ENCODE results near the gene KRTAP10-4. TPM values are rescaled to one million over a fixed set of nuclear protein-coding genes. Genes with fewer than 3 reads are reported as not detected.

The KRTAP10-4 gene
- polyA plus RNA-seq, 1 of the 3 experiments (the other 2 are of a cell fraction), result not detected

GRCh38 chr21:44615911-44616590 lies 42.5 kb downstream of the KRTAP10-4 start:
- Histone ChIP-seq H3K27ac (ENCODE audit: low read depth in 2 of 2, low read length in 1 of 2) (no peak overlapping the region), H3K9me2 (no peaks in the 10 kb centered on the region), H3K4me3 (ENCODE audit: low read depth in 2 of 2, low read length in 1 of 2) (no peak overlapping the region), H3K4me2 (no peak overlapping the region), H4K20me1 (ENCODE audit: insufficient read depth) (no peaks in the 10 kb centered on the region), H2AFZ (ENCODE audit: low read depth) (no peak overlapping the region), H3K4me1 (ENCODE audit: control insufficient read depth in 1 of 2, insufficient read depth in 2 of 2, low read depth in 1 of 2, low read length in 1 of 2) (no peaks in the 10 kb centered on the region), H3K9me3 (peaks cover 8% of the 10 kb centered on the region; the same call in 1 of the 2 replicates), H3K27me3 (ENCODE audit: insufficient read depth) (peaks cover 49% of the 10 kb centered on the region), H3K36me3 (replicated peaks in 1 of 2; ENCODE audit: control insufficient read depth in 1 of 2, insufficient read depth in 2 of 2, low read length in 1 of 2) (no peaks in the 10 kb centered on the region), H3K79me2 (ENCODE audit: insufficient read depth) (no peaks in the 10 kb centered on the region), H3F3A (replicated peaks; ENCODE audit: insufficient read depth) (no peaks in the 10 kb centered on the region), H3K9ac (no peak overlapping the region)
- TF ChIP-seq GABPA (IDR thresholded peaks at IDR 0.05; ENCODE audit: low read depth) (no peak), POLR2AphosphoS5 (IDR thresholded peaks at IDR 0.05; ENCODE audit: low read depth, low read length) (no peak), TEAD4 (IDR thresholded peaks at IDR 0.05; ENCODE audit: borderline replicate concordance, insufficient read depth) (no peak), NFIC (IDR thresholded peaks at IDR 0.05; ENCODE audit: borderline replicate concordance) (no peak), RCOR1 (IDR thresholded peaks at IDR 0.05; ENCODE audit: low read length) (no peak), CTCF (IDR thresholded peaks at IDR 0.05) (no peak), TAF1 (IDR thresholded peaks at IDR 0.05; ENCODE audit: borderline replicate concordance, low read depth, low read length) (no peak)
- ChIA-PET CTCF (interaction anchor here (0.6 kb wide), 1 partner anchor 177 kb away, joined by 3 read pairs; no protein-coding TSS in a partner anchor), POLR2A (no interaction called here)
- 5% methylated on average over 7 of the region's 17 CpGs for WGBS (ENCODE audit: low lambda C conversion rate)
- no peak for DNase-seq

- Histone ChIP-seq H3K9ac (no peak overlapping the region), H3K9me2 (no peaks in the 10 kb centered on the region), H3K4me3 (ENCODE audit: low read depth in 2 of 2, low read length in 1 of 2) (no peak overlapping the region), H3F3A (replicated peaks; ENCODE audit: insufficient read depth) (no peaks in the 10 kb centered on the region), H3K27me3 (ENCODE audit: insufficient read depth) (peaks cover 49% of the 10 kb centered on the region), H3K27ac (ENCODE audit: low read depth in 2 of 2, low read length in 1 of 2) (no peak overlapping the region), H4K20me1 (ENCODE audit: insufficient read depth) (no peaks in the 10 kb centered on the region), H3K36me3 (replicated peaks in 1 of 2; ENCODE audit: control insufficient read depth in 1 of 2, insufficient read depth in 2 of 2, low read length in 1 of 2) (no peaks in the 10 kb centered on the region), H3K9me3 (peaks cover 8% of the 10 kb centered on the region; the same call in 1 of the 2 replicates), H2AFZ (ENCODE audit: low read depth) (no peak overlapping the region), H3K4me2 (no peak overlapping the region), H3K79me2 (ENCODE audit: insufficient read depth) (no peaks in the 10 kb centered on the region), H3K4me1 (ENCODE audit: control insufficient read depth in 1 of 2, insufficient read depth in 2 of 2, low read depth in 1 of 2, low read length in 1 of 2) (no peaks in the 10 kb centered on the region)
- no peak for DNase-seq
- 0% methylated on average over 1 of the region's 16 CpGs for WGBS (ENCODE audit: low lambda C conversion rate)
- TF ChIP-seq SIN3A (IDR thresholded peaks at IDR 0.05; ENCODE audit: borderline replicate concordance, low read depth, low read length), result no peak
- POLR2A ChIA-PET, result no interaction called here
- CTCF ChIA-PET, result no interaction called here
These were observed 43.0 kb downstream of the KRTAP10-4 start for GRCh38 chr21:44616591-44616926.

- Histone ChIP-seq H3K4me1 (ENCODE audit: control insufficient read depth in 1 of 2, insufficient read depth in 2 of 2, low read depth in 1 of 2, low read length in 1 of 2) (no peaks in the 10 kb centered on the region), H3K9me2 (no peaks in the 10 kb centered on the region), H3K4me2 (no peak overlapping the region), H3K27me3 (ENCODE audit: insufficient read depth) (peaks cover 49% of the 10 kb centered on the region), H3K4me3 (ENCODE audit: low read depth in 2 of 2, low read length in 1 of 2) (no peak overlapping the region), H3K36me3 (replicated peaks in 1 of 2; ENCODE audit: control insufficient read depth in 1 of 2, insufficient read depth in 2 of 2, low read length in 1 of 2) (no peaks in the 10 kb centered on the region), H4K20me1 (ENCODE audit: insufficient read depth) (no peaks in the 10 kb centered on the region), H3K27ac (ENCODE audit: low read depth in 2 of 2, low read length in 1 of 2) (no peak overlapping the region), H2AFZ (ENCODE audit: low read depth) (no peak overlapping the region), H3K9me3 (peaks cover 8% of the 10 kb centered on the region; the same call in 1 of the 2 replicates), H3F3A (replicated peaks; ENCODE audit: insufficient read depth) (no peaks in the 10 kb centered on the region), H3K9ac (no peak overlapping the region), H3K79me2 (ENCODE audit: insufficient read depth) (no peaks in the 10 kb centered on the region)
- ChIA-PET POLR2A (no interaction called here), CTCF (interaction anchor here (2.8 kb wide), 1 partner anchor 176 kb away, joined by 11 read pairs; no protein-coding TSS in a partner anchor)
- WGBS (ENCODE audit: low lambda C conversion rate), result 8% methylated on average over 4 of the region's 8 CpGs
- DNase-seq, result no peak
- TF ChIP-seq ZBTB33 (IDR thresholded peaks at IDR 0.05; ENCODE audit: borderline replicate concordance, low read depth) (no peak), YY1 (IDR thresholded peaks at IDR 0.05; ENCODE audit: low read depth) (no peak), SMC3 (IDR thresholded peaks at IDR 0.05; ENCODE audit: low read depth, low read length) (no peak), SIN3A (IDR thresholded peaks at IDR 0.05; ENCODE audit: borderline replicate concordance, low read depth, low read length) (no peak), TAF1 (IDR thresholded peaks at IDR 0.05; ENCODE audit: borderline replicate concordance, low read depth, low read length) (no peak), EZH2phosphoT487 (IDR thresholded peaks at IDR 0.05; ENCODE audit: borderline replicate concordance, low read depth) (no peak), MAX (IDR thresholded peaks at IDR 0.05; ENCODE audit: low read depth) (no peak), CHD2 (IDR thresholded peaks at IDR 0.05; ENCODE audit: low read length, partially characterized antibody) (no peak), USF1 (IDR thresholded peaks at IDR 0.05; ENCODE audit: borderline replicate concordance, low read depth) (no peak), MXI1 (IDR thresholded peaks at IDR 0.05; ENCODE audit: low read depth, low read length) (no peak), RCOR1 (IDR thresholded peaks at IDR 0.05; ENCODE audit: low read length) (no peak), GATA2 (CRISPR knock-in tag; IDR thresholded peaks at IDR 0.05) (no peak)
These were observed 43.6 kb downstream of the KRTAP10-4 start for GRCh38 chr21:44617071-44617501.
